Measurements from ENCODE around the gene IGSF21. TPM values are rescaled to one million over a fixed set of nuclear protein-coding genes. Genes with fewer than 3 reads are reported as not detected.

Gene IGSF21
- total and polyA plus RNA-seq, 2 of the 4 experiments (the other 2 are of a cell fraction), result not detected

GRCh38 chr1:18353528-18353927 lies 245.9 kb downstream of the IGSF21 start:
- Histone ChIP-seq H3K18ac (ENCODE audit: low read depth, low read length) (no peak overlapping the region), H4K5ac (ENCODE audit: low read depth, low read length) (no peak overlapping the region), H4K8ac (ENCODE audit: low read depth in 2 of 2, low read length in 2 of 2) (no peak overlapping the region), H3K56ac (ENCODE audit: extremely low read depth, insufficient read depth, low read length) (no peak overlapping the region), H3K36me3 (ENCODE audit: control insufficient read depth, insufficient read depth, low read length) (no peaks in the 10 kb centered on the region), H3K4me2 (ENCODE audit: low read depth, low read length) (no peak overlapping the region), H3K79me1 (ENCODE audit: low read depth in 1 of 2, low read length in 2 of 2) (no peaks in the 10 kb centered on the region), H2AK5ac (ENCODE audit: low read depth, low read length) (no peak overlapping the region), H2AK9ac (replicated peaks; ENCODE audit: low read depth, low read length, poor library complexity) (no peak overlapping the region), H3K27me3 (ENCODE audit: control insufficient read depth, insufficient read depth, low read length) (no peaks in the 10 kb centered on the region), H3K4me3 (ENCODE audit: insufficient read depth, low read depth, low read length) (no peak overlapping the region), H2BK5ac (ENCODE audit: low read depth, low read length, poor library complexity, severe bottlenecking) (no peak overlapping the region), H3K9me1 (ENCODE audit: insufficient read depth, low read length) (no peaks in the 10 kb centered on the region), H2BK120ac (ENCODE audit: low read depth, low read length) (no peak overlapping the region), H3K9me3 (ENCODE audit: control insufficient read depth, insufficient read depth, low read length) (peaks cover 30% of the 10 kb centered on the region), H3K4me1 (ENCODE audit: control insufficient read depth, insufficient read depth, low read length) (no peaks in the 10 kb centered on the region), H3K14ac (replicated peaks; ENCODE audit: low read depth, low read length) (no peak overlapping the region), H3K4ac (ENCODE audit: low read depth, low read length) (no peak overlapping the region), H2BK15ac (ENCODE audit: low read depth, low read length) (no peak overlapping the region), H4K20me1 (ENCODE audit: insufficient read depth, low read length) (no peaks in the 10 kb centered on the region), H3K9ac (ENCODE audit: low read depth, low read length) (no peak overlapping the region), H3K23ac (ENCODE audit: low read depth, low read length) (no peak overlapping the region), H3K27ac (ENCODE audit: insufficient read depth, low read length) (no peak overlapping the region), H2AFZ (replicated peaks; ENCODE audit: low read length, poor library complexity) (no peak overlapping the region), H2BK20ac (ENCODE audit: low read depth, low read length) (no peak overlapping the region), H4K91ac (ENCODE audit: insufficient read depth, low read depth, low read length) (no peak overlapping the region)
- no peak for ATAC-seq (ENCODE audit: low read depth)
- POLR2A ChIA-PET (ENCODE audit: unreplicated experiment), result no interaction called here
- in situ Hi-C loops (cut with MboI; ENCODE audit: low sequenced_read_pairs) (no loop called here), intact Hi-C loops (cut with micrococcal nuclease) (no loop called here), dilution Hi-C loops (cut with HindIII; ENCODE audit: low sequenced_read_pairs, unreplicated experiment) (no loop called here)
- CTCF ChIA-PET, result no interaction called here
- no peak for TF ChIP-seq NFE2L2 (IDR thresholded peaks at IDR 0.05; ENCODE audit: low read depth, low read length)
- TF ChIP-seq SMC3 (IDR thresholded peaks at IDR 0.05; ENCODE audit: low read depth, low read length), result no peak
- TF ChIP-seq MXI1 (IDR thresholded peaks at IDR 0.05; ENCODE audit: borderline replicate concordance, low read depth, low read length), result no peak
- TF ChIP-seq CEBPB (IDR thresholded peaks at IDR 0.05; ENCODE audit: low read depth, low read length), result no peak
- TF ChIP-seq RCOR1 (IDR thresholded peaks at IDR 0.05; ENCODE audit: insufficient replicate concordance, low read length), result no peak
- TF ChIP-seq, protein P1, sequence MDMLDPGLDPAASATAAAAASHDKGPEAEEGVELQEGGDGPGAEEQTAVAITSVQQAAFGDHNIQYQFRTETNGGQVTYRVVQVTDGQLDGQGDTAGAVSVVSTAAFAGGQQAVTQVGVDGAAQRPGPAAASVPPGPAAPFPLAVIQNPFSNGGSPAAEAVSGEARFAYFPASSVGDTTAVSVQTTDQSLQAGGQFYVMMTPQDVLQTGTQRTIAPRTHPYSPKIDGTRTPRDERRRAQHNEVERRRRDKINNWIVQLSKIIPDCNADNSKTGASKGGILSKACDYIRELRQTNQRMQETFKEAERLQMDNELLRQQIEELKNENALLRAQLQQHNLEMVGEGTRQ (IDR thresholded peaks at IDR 0.05; ENCODE audit: low read depth, low read length), result no peak
- TF ChIP-seq ELK1 (IDR thresholded peaks at IDR 0.05; ENCODE audit: borderline replicate concordance, low read depth, low read length), result no peak
- no peak for TF ChIP-seq RFX5 (IDR thresholded peaks at IDR 0.05; ENCODE audit: low read depth, low read length)
- TF ChIP-seq MAFK (IDR thresholded peaks at IDR 0.05; ENCODE audit: low read depth, low read length), result no peak
- TF ChIP-seq CHD1 (IDR thresholded peaks at IDR 0.05; ENCODE audit: low read depth, low read length), result no peak
- TF ChIP-seq FOS (IDR thresholded peaks at IDR 0.05; ENCODE audit: low read depth, low read length), result no peak
- TF ChIP-seq BHLHE40 (IDR thresholded peaks at IDR 0.05; ENCODE audit: low read depth, low read length), result no peak
- TF ChIP-seq MAZ (IDR thresholded peaks at IDR 0.05; ENCODE audit: borderline replicate concordance, low read depth, low read length), result no peak
- TF ChIP-seq, protein P2, sequence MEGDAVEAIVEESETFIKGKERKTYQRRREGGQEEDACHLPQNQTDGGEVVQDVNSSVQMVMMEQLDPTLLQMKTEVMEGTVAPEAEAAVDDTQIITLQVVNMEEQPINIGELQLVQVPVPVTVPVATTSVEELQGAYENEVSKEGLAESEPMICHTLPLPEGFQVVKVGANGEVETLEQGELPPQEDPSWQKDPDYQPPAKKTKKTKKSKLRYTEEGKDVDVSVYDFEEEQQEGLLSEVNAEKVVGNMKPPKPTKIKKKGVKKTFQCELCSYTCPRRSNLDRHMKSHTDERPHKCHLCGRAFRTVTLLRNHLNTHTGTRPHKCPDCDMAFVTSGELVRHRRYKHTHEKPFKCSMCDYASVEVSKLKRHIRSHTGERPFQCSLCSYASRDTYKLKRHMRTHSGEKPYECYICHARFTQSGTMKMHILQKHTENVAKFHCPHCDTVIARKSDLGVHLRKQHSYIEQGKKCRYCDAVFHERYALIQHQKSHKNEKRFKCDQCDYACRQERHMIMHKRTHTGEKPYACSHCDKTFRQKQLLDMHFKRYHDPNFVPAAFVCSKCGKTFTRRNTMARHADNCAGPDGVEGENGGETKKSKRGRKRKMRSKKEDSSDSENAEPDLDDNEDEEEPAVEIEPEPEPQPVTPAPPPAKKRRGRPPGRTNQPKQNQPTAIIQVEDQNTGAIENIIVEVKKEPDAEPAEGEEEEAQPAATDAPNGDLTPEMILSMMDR (conservative IDR thresholded peaks at IDR 0.05; ENCODE audit: low read depth, low read length), result no peak
- 83% methylated on average over 1 of the region's 1 CpG; no CpG with 5 or more reads in 1 of the 2 experiments for WGBS, 2 experiments (ENCODE audit: extremely low coverage in 2 of 2, insufficient read length in 1 of 2)
- DNase-seq, result no peak
- BruUV-seq (replicated peaks), result no TSS peak

All from IMR-90 (cell line).